ENCODE results near the gene ANKRD49.
A peak's percentile ranks its signal among the peaks of the same experiment; 100 is the strongest.

DNA sequence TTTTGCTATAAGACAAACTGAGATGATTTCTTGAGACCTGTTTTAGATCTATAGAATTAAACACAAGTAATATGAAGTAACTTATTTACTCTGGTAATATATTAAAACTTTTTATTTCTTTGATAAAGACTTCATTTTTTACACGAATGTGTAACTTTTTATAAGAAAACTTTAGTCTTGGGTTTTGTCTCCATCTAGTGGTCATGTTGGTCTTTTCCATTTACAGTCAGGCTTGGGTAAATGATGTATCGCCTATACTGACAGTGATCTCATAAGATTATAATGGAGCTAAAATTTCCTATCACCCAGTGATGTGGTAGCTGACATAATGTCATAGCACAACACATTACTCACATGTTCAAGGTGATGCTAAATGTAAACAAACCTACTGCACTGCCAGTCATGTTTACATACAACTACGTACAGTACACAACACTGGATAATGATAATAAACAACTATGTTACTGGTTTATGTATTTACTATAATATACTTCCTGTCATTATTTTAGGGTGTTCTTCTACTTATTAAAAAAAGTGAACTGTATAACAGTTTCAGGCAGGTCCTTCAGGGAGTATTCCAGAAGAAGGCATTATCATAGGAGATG is 11.0 kb downstream of the ANKRD49 start:
- TF ChIP-seq, protein P1, sequence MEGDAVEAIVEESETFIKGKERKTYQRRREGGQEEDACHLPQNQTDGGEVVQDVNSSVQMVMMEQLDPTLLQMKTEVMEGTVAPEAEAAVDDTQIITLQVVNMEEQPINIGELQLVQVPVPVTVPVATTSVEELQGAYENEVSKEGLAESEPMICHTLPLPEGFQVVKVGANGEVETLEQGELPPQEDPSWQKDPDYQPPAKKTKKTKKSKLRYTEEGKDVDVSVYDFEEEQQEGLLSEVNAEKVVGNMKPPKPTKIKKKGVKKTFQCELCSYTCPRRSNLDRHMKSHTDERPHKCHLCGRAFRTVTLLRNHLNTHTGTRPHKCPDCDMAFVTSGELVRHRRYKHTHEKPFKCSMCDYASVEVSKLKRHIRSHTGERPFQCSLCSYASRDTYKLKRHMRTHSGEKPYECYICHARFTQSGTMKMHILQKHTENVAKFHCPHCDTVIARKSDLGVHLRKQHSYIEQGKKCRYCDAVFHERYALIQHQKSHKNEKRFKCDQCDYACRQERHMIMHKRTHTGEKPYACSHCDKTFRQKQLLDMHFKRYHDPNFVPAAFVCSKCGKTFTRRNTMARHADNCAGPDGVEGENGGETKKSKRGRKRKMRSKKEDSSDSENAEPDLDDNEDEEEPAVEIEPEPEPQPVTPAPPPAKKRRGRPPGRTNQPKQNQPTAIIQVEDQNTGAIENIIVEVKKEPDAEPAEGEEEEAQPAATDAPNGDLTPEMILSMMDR (IDR thresholded peaks at IDR 0.05): peak; percentile 51 to 64 (median 62)
- no peak for TF ChIP-seq POLR2A (IDR thresholded peaks at IDR 0.05)
